Stimulated activated CD4-positive, alpha-beta T cell treated with anti-CD3 and anti-CD28 coated beads, Interleukin-12 subunit alpha, Interleukin-12 subunit beta, amount 100 ng/mL, for 4 hours (primary cell): ENCODE measurements around the gene SYP.

ENCODE experiments used
- DNase-seq: peaks from one replicate; pipeline ENCODE4 v3.0.0-alpha.2; 2020

Gene SYP

GRCh38 chrX:49199906-49200771, at the start of gene SYP:
Gene SYP, minus strand, starts transcription at chrX:49200193. Its CDS starts 7 bp downstream, at chrX:49200186.
- peak; percentile 85 for DNase-seq

- DNase-seq, result no peak
These were observed 49.6 kb upstream of the SYP start for GRCh38 chrX:49249616-49250015.

GRCh38 chrX:49249071-49249470, 49.1 kb upstream of the SYP start:
- no peak for DNase-seq

GRCh38 chrX:49247916-49248811, 48.2 kb upstream of the SYP start:
- no peak for DNase-seq

- no peak for DNase-seq
These were observed 47.4 kb upstream of the SYP start for GRCh38 chrX:49247346-49247745.

- DNase-seq, result no peak
These were observed 46.5 kb upstream of the SYP start for GRCh38 chrX:49246541-49246940.

GRCh38 chrX:49244207-49244606, 44.2 kb upstream of the SYP start:
- DNase-seq, result no peak

- no peak for DNase-seq
These were observed 43.2 kb upstream of the SYP start for GRCh38 chrX:49243166-49243565.

GRCh38 chrX:49242545-49243066, 42.6 kb upstream of the SYP start:
- no peak for DNase-seq

- DNase-seq, result no peak
These were observed 38.7 kb upstream of the SYP start for GRCh38 chrX:49238735-49239134.

GRCh38 chrX:49237060-49237459, 37.1 kb upstream of the SYP start:
- DNase-seq, result no peak

GRCh38 chrX:49233887-49234555, 34.0 kb upstream of the SYP start:
- DNase-seq, result no peak

GRCh38 chrX:49233176-49233575, 33.2 kb upstream of the SYP start, which contains the start of gene CACNA1F:
Gene CACNA1F, minus strand, starts transcription at chrX:49233340. Its CDS starts 31 bp downstream, at chrX:49233309.
- no peak for DNase-seq

GRCh38 chrX:49232525-49232924, 32.5 kb upstream of the SYP start:
- no peak for DNase-seq

- DNase-seq, result no peak
These were observed 31.5 kb upstream of the SYP start for GRCh38 chrX:49231333-49232000.

- peak; percentile 47 for DNase-seq
These were observed 30.7 kb upstream of the SYP start for GRCh38 chrX:49230500-49231232.

- no peak for DNase-seq
These were observed 28.2 kb upstream of the SYP start for GRCh38 chrX:49228185-49228584.

- DNase-seq, result no peak
These were observed 27.7 kb upstream of the SYP start for GRCh38 chrX:49227726-49228125.

- DNase-seq, result no peak
These were observed 27.0 kb upstream of the SYP start for GRCh38 chrX:49226946-49227345.

- no peak for DNase-seq
These were observed 25.9 kb upstream of the SYP start for GRCh38 chrX:49225858-49226257.

GRCh38 chrX:49221868-49222267, 21.9 kb upstream of the SYP start:
- no peak for DNase-seq

GRCh38 chrX:49220100-49220499, 20.1 kb upstream of the SYP start:
- no peak for DNase-seq
